H1 (cell line): ENCODE results near the gene CLEC10A. TPM values are rescaled to one million over a fixed set of nuclear protein-coding genes. Genes with fewer than 3 reads are reported as not detected.

Experiments used
- CTCF ChIA-PET: fragments of 300-600 bp; sonication (Branson Sonifier 250); formaldehyde crosslinking; loops from one replicate; lab custom pipeline; 2021; ENCODE audit not compliant: partially characterized antibody; lab: Charles Lee
- POLR2A ChIA-PET: fragments of 300-600 bp; sonication (Branson Sonifier 250); formaldehyde crosslinking; loops from one replicate; lab custom pipeline; 2021; ENCODE audit warnings: inconsistent platforms; ENCODE audit not compliant: partially characterized antibody; lab: Charles Lee
- DNase-seq, 2 experiments: peaks; one replicate each; pipeline versions ENCODE4 v3.0.0 to v3.0.0-alpha.2; 2010 to 2022; ENCODE audit warnings: low spot score in 2 of 2, low read depth in 1 of 2, mixed read lengths in 1 of 2
- FAIRE-seq: peaks from 2 replicates; lab custom pipeline; 2011; peaks lifted over from hg19 to GRCh38; lab: Jason Lieb, UNC
- H2AFZ ChIP-seq: 2 replicates; pipeline ENCODE4 v1.8.1; 2012; ENCODE audit warnings: low read length, inconsistent platforms
- H2AK5ac ChIP-seq: 2 replicates; pipeline ENCODE4 v1.6.1; 2013; ENCODE audit warnings: low read depth, low read length
- H2BK120ac ChIP-seq: replicated peaks from 2 replicates; pipeline ENCODE3; 2013; ENCODE audit warnings: low read depth, low read length, inconsistent platforms
- H2BK12ac ChIP-seq: 2 replicates; pipeline ENCODE4 v1.6.1; 2013; ENCODE audit warnings: low read depth, low read length
- H2BK15ac ChIP-seq: 2 replicates; pipeline ENCODE4 v1.6.1; 2013; ENCODE audit warnings: low read length
- H2BK20ac ChIP-seq: 2 replicates; pipeline ENCODE4 v1.6.1; 2013; ENCODE audit warnings: low read length
- H2BK5ac ChIP-seq: 2 replicates; pipeline ENCODE4 v1.6.1; 2013; ENCODE audit warnings: low read depth, low read length
- H3K14ac ChIP-seq: 2 replicates; pipeline ENCODE4 v1.6.1; 2013; ENCODE audit warnings: inconsistent platforms; ENCODE audit not compliant: insufficient read length
- H3K18ac ChIP-seq: 2 replicates; pipeline ENCODE4 v1.6.1; 2013; ENCODE audit warnings: low read length; ENCODE audit errors: extremely low read depth
- H3K23ac ChIP-seq: 2 replicates; pipeline ENCODE4 v1.6.1; 2013; ENCODE audit warnings: inconsistent platforms; ENCODE audit not compliant: insufficient read length
- H3K23me2 ChIP-seq: 2 replicates; pipeline ENCODE4 v1.6.1; 2013; ENCODE audit warnings: low read depth, low read length
- H3K27ac ChIP-seq: 2 replicates; pipeline ENCODE4 v1.6.1; 2011; ENCODE audit warnings: low read depth, low read length, inconsistent platforms
- H3K27me3 ChIP-seq, 4 experiments: replicated peaks in 1 of 4; 1 replicate in 1 of 4; 2 replicates in 3 of 4; pipeline versions ENCODE4 v1.6.1 to v1.8.1; 2011 to 2013; ENCODE audit warnings: low read length in 3 of 4, mild to moderate bottlenecking in 3 of 4, inconsistent platforms in 2 of 4, mixed read lengths in 2 of 4, moderate library complexity in 1 of 4; ENCODE audit not compliant: control insufficient read depth in 3 of 4, insufficient read depth in 3 of 4; ENCODE audit errors: extremely low read depth in 1 of 4
- H3K36me3 ChIP-seq, 4 experiments: 2 replicates each; pipeline versions ENCODE4 v1.6.1 to v1.8.1; 2011 to 2013; ENCODE audit warnings: mild to moderate bottlenecking in 4 of 4, low read length in 3 of 4, moderate library complexity in 2 of 4, control low read depth in 1 of 4, inconsistent platforms in 1 of 4; ENCODE audit not compliant: insufficient read depth in 4 of 4, control insufficient read depth in 2 of 4
- H3K4ac ChIP-seq: replicated peaks from 2 replicates; pipeline ENCODE3; 2013; ENCODE audit warnings: low read length, low read depth, mixed read lengths, inconsistent platforms; ENCODE audit not compliant: insufficient read length
- H3K4me1 ChIP-seq, 4 experiments: replicated peaks in 1 of 4; 1 replicate in 1 of 4; 2 replicates in 3 of 4; pipeline versions ENCODE4 v1.6.1 to v1.8.1; 2011 to 2013; ENCODE audit warnings: low read length in 3 of 4, inconsistent platforms in 2 of 4, mixed read lengths in 1 of 4; ENCODE audit not compliant: insufficient read depth in 4 of 4, control insufficient read depth in 3 of 4
- H3K4me2 ChIP-seq, 2 experiments: 2 replicates each; pipeline versions ENCODE4 v1.6.1 to v1.8.1; 2011 to 2013; ENCODE audit warnings: low read depth in 2 of 2, low read length in 2 of 2, control low read depth in 1 of 2, inconsistent platforms in 1 of 2, mild to moderate bottlenecking in 1 of 2; ENCODE audit not compliant: insufficient read depth in 1 of 2
- H3K4me3 ChIP-seq, 4 experiments: fragments of 200-600, 300-600 bp in 1 of 4; sonication (generic), shearing (Covaris generic), sonication (Bioruptor Twin) in 1 of 4; 2 replicates each; pipeline versions ENCODE4 v1.5.1 to v1.8.1; 2011 to 2016; ENCODE audit warnings: low read length in 4 of 4, low read depth in 3 of 4, control low read depth in 2 of 4, inconsistent platforms in 2 of 4, mild to moderate bottlenecking in 2 of 4, mixed read lengths in 1 of 4, moderate library complexity in 1 of 4; ENCODE audit not compliant: insufficient read depth in 2 of 4; ENCODE audit errors: extremely low read depth in 1 of 4
- H3K56ac ChIP-seq: replicated peaks from 2 replicates; pipeline ENCODE3; 2013; ENCODE audit warnings: low read depth, mild to moderate bottlenecking, mixed read lengths, low read length, inconsistent platforms; ENCODE audit not compliant: insufficient read length
- H3K79me1 ChIP-seq: 2 replicates; pipeline ENCODE4 v1.6.1; 2013; ENCODE audit warnings: low read depth, low read length, control low read depth
- H3K79me2 ChIP-seq, 2 experiments: 2 replicates each; pipeline versions ENCODE4 v1.6.1 to v1.8.1; 2012 to 2013; ENCODE audit warnings: low read length in 2 of 2, mild to moderate bottlenecking in 2 of 2, inconsistent platforms in 1 of 2; ENCODE audit not compliant: insufficient read depth in 2 of 2, control insufficient read depth in 1 of 2
- H3K9ac ChIP-seq, 4 experiments: replicated peaks in 1 of 4; 1 replicate in 1 of 4; 2 replicates in 3 of 4; pipeline versions ENCODE4 v1.6.1 to v1.8.1; 2011 to 2013; ENCODE audit warnings: low read depth in 3 of 4, low read length in 3 of 4, control low read depth in 2 of 4, mild to moderate bottlenecking in 2 of 4, moderate library complexity in 2 of 4, inconsistent platforms in 1 of 4; ENCODE audit errors: extremely low read depth in 1 of 4
- H3K9me3 ChIP-seq, 2 experiments: 2 replicates each; pipeline versions ENCODE4 v1.6.1 to v1.8.1; 2012 to 2013; ENCODE audit warnings: mild to moderate bottlenecking in 2 of 2, moderate library complexity in 2 of 2, control low read depth in 1 of 2, inconsistent platforms in 1 of 2, low read depth in 1 of 2, low read length in 1 of 2, mixed read lengths in 1 of 2; ENCODE audit not compliant: insufficient read depth in 2 of 2
- H4K20me1 ChIP-seq, 2 experiments: replicated peaks in 1 of 2; 2 replicates each; pipeline versions ENCODE3 to v1.8.1; 2011 to 2013; ENCODE audit warnings: inconsistent platforms in 2 of 2, low read length in 2 of 2, mild to moderate bottlenecking in 1 of 2; ENCODE audit not compliant: insufficient read depth in 2 of 2, control insufficient read depth in 1 of 2
- H4K5ac ChIP-seq: 2 replicates; pipeline ENCODE4 v1.6.1; 2013; ENCODE audit warnings: low read length, low read depth, mixed read lengths, inconsistent platforms; ENCODE audit not compliant: insufficient read length
- H4K8ac ChIP-seq: 2 replicates; pipeline ENCODE4 v1.8.0; 2013; ENCODE audit warnings: mild to moderate bottlenecking, moderate library complexity, low read length, inconsistent platforms; ENCODE audit not compliant: insufficient read depth; ENCODE audit errors: extremely low read depth
- H4K91ac ChIP-seq: replicated peaks from 2 replicates; pipeline ENCODE3; 2013; ENCODE audit warnings: low read length, mixed read lengths, inconsistent platforms; ENCODE audit not compliant: insufficient read length
- ATF2 ChIP-seq: IDR thresholded peaks from 2 replicates; pipeline ENCODE4 v1.6.1; 2012; ENCODE audit warnings: low read length, inconsistent platforms
- BACH1 ChIP-seq: IDR thresholded peaks from 2 replicates; pipeline ENCODE4 v1.6.1; 2012; ENCODE audit warnings: low read length, improper control_type of control experiment
- CHD1 ChIP-seq: IDR thresholded peaks from 2 replicates; pipeline ENCODE4 v1.6.1; 2012; ENCODE audit warnings: low read depth, low read length, improper control_type of control experiment
- CREB1 ChIP-seq: IDR thresholded peaks from 2 replicates; pipeline ENCODE4 v1.6.1; 2012; ENCODE audit warnings: inconsistent platforms
- CTCF ChIP-seq, 3 experiments: IDR thresholded peaks; 1 replicate in 2 of 3; 2 replicates in 1 of 3; pipeline versions ENCODE4 v1.5.1 to v1.6.1; 2011; ENCODE audit warnings: low read length in 3 of 3, mild to moderate bottlenecking in 3 of 3, inconsistent platforms in 2 of 3, low read depth in 1 of 3, moderate library complexity in 1 of 3; ENCODE audit not compliant: insufficient read depth in 1 of 3; ENCODE audit errors: control extremely low read depth in 1 of 3
- EGR1 ChIP-seq: IDR thresholded peaks from 2 replicates; pipeline ENCODE4 v1.6.1; 2011; ENCODE audit warnings: low read depth, low read length, borderline replicate concordance
- KDM4A ChIP-seq: IDR thresholded peaks from one replicate; pipeline ENCODE4 v1.7.1; 2012; ENCODE audit warnings: low read depth, mild to moderate bottlenecking, moderate library complexity, low read length, inconsistent platforms; ENCODE audit not compliant: severe bottlenecking
- POLR2AphosphoS5 ChIP-seq: IDR thresholded peaks from 2 replicates; pipeline ENCODE4 v1.6.1; 2011; ENCODE audit warnings: low read depth, low read length
- SIRT6 ChIP-seq: IDR thresholded peaks from one replicate; pipeline ENCODE4 v1.7.1; 2012; ENCODE audit warnings: low read length, inconsistent platforms
- USF2 ChIP-seq: IDR thresholded peaks from 2 replicates; pipeline ENCODE4 v1.6.1; 2011; ENCODE audit warnings: low read length, improper control_type of control experiment
- WGBS, 2 experiments: shearing (Covaris generic) in 1 of 2; methylation state at CpG; one replicate each; pipeline versions ENCODE4 v1.1.6 to v1.1.7; 2013 to 2015; ENCODE audit warnings: low lambda C conversion rate in 2 of 2, mixed read lengths in 2 of 2, inconsistent platforms in 1 of 2, low coverage in 1 of 2, missing lambda C conversion rate in 1 of 2; ENCODE audit not compliant: insufficient replicate concordance in 2 of 2, insufficient coverage in 1 of 2, insufficient read length in 1 of 2; ENCODE audit errors: extremely low coverage in 1 of 2, missing lambda C conversion rate in 1 of 2; 5-methylcytosine and 5-hydroxymethylcytosine counted together
- polyA plus RNA-seq, 7 experiments: library from polyadenylated mRNA; depleted of rRNA in 3 of 7; stranded (reverse) in 5 of 7; unstranded in 2 of 7; fragments of >200 nt in 5 of 7; fragments of 200-250 nt in 2 of 7; gene quantifications; 1 replicate in 5 of 7; 2 replicates in 1 of 7; 4 replicates in 1 of 7; pipeline versions ENCODE4 v1.2.1 to v1.2.3, GENCODE V29; 2011 to 2013; ENCODE audit warnings: missing spikeins in 2 of 7, mixed read lengths in 2 of 7
- total RNA-seq: library from RNA; stranded (reverse); fragmentation: NEBNext Ultra II Directional; extraction: Animal tissue kit (Norgen Biotek cat#: 25700); gene quantifications from 2 replicates; pipeline ENCODE4 v1.2.1, GENCODE V29; 2021

CLEC10A gene
- total and polyA plus RNA-seq, 2 of the 8 experiments (the other 6 are each of a cell fraction or from before 2014, with no cell fraction given) = not detected

- Histone ChIP-seq H3K79me2 (no peaks in the 10 kb centered on the region), H2BK15ac (no peak overlapping the region), H2BK20ac (no peak overlapping the region), H3K9ac (no peak overlapping the region), H4K8ac (no peak overlapping the region), H4K20me1 (no peaks in the 10 kb centered on the region), H3K4me1 (no peaks in the 10 kb centered on the region), H3K56ac (no peak overlapping the region), H3K27me3 (no peaks in the 10 kb centered on the region), H3K79me1 (no peaks in the 10 kb centered on the region), H3K23me2 (no peaks in the 10 kb centered on the region), H3K9me3 (no peaks in the 10 kb centered on the region), H2BK5ac (no peak overlapping the region), H3K14ac (no peak overlapping the region), H3K4me3 (no peak overlapping the region), H2BK12ac (no peak overlapping the region), H2AFZ (no peak overlapping the region), H3K4ac (no peak overlapping the region), H3K27ac (no peak overlapping the region), H2AK5ac (no peak overlapping the region), H3K23ac (no peak overlapping the region), H3K36me3 (no peaks in the 10 kb centered on the region), H3K18ac (no peak overlapping the region), H4K91ac (no peak overlapping the region), H3K4me2 (no peak overlapping the region), H4K5ac (no peak overlapping the region), H2BK120ac (no peak overlapping the region)
- DNase-seq = no peak
- 86% methylated on average over 10 of the region's 10 CpGs; no CpG with 5 or more reads in 1 of the 2 experiments for WGBS, 2 experiments
- ChIA-PET CTCF (interaction anchor here (1.0 to 2.5 kb wide), 2 partner anchors 38 to 42 kb away, joined by 3 to 6 read pairs; no protein-coding TSS in a partner anchor), POLR2A (no interaction called here)
- no peak for FAIRE-seq
- TF ChIP-seq EGR1 = no peak
- no peak for TF ChIP-seq KDM4A
- no peak for TF ChIP-seq BACH1
- no peak for TF ChIP-seq CHD1
- TF ChIP-seq SIRT6 = no peak
- no peak for TF ChIP-seq ATF2
- no peak for TF ChIP-seq USF2
- no peak for TF ChIP-seq CTCF (IDR thresholded peaks at IDR 0.05; ENCODE audit: control extremely low read depth in 1 of 3, insufficient read depth in 1 of 3, low read depth in 1 of 3, low read length in 3 of 3)
- TF ChIP-seq POLR2AphosphoS5 = no peak
- TF ChIP-seq CREB1 = no peak
These were observed 14.6 kb upstream of the CLEC10A start for GRCh38 chr17:7094652-7095019.
